Astrocyte of the spinal cord (primary cell): ENCODE measurements around the gene RARA.

Experiments
- DNase-seq: peaks from one replicate; pipeline ENCODE4 v3.0.0; 2011; ENCODE audit warnings: low read depth, low spot score
- H3K4me3 ChIP-seq: 2 replicates; pipeline ENCODE4 v1.5.1; 2011; ENCODE audit warnings: low read depth, mild to moderate bottlenecking, low read length, moderate library complexity
- in situ Hi-C: cut with HindIII; loops from 2 replicates; pipeline ENCODE4 v1.10.0; 2017; ENCODE audit warnings: low sequenced_read_pairs
- TF ChIP-seq, protein P1 (sequence below): IDR thresholded peaks from 2 replicates; pipeline ENCODE4 v1.5.1; 2012; ENCODE audit warnings: low read depth, mild to moderate bottlenecking, low read length, inconsistent platforms

Gene RARA

DNA sequence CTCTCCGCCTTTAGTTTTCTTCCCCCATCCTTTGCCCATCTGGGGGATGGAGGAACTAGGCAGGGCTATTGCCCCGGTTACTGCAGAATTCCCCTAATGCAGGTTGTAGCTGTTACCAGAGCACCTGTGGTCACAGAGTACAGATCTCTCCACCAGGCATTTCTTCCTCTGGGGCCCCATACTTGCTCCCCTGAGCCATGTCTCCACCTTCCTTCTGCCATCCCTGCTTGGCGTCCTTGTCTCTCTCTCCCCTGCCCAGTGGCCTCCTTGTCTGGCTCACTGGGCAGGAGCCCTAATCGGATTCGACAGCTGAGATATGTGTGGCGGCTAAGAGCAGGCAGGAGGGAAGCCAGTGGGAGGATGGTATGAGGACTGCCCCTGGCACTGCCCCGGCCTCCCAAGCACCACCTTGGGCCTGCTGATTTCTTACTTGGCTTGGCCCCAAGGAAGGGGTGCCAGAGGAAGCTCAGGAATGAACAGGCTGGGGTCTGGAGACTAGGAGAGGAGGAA, 2.0 kb downstream of the RARA start:
- TF ChIP-seq, protein P1, sequence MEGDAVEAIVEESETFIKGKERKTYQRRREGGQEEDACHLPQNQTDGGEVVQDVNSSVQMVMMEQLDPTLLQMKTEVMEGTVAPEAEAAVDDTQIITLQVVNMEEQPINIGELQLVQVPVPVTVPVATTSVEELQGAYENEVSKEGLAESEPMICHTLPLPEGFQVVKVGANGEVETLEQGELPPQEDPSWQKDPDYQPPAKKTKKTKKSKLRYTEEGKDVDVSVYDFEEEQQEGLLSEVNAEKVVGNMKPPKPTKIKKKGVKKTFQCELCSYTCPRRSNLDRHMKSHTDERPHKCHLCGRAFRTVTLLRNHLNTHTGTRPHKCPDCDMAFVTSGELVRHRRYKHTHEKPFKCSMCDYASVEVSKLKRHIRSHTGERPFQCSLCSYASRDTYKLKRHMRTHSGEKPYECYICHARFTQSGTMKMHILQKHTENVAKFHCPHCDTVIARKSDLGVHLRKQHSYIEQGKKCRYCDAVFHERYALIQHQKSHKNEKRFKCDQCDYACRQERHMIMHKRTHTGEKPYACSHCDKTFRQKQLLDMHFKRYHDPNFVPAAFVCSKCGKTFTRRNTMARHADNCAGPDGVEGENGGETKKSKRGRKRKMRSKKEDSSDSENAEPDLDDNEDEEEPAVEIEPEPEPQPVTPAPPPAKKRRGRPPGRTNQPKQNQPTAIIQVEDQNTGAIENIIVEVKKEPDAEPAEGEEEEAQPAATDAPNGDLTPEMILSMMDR = no peak
- no peak overlapping the region for H3K4me3 ChIP-seq
- DNase-seq = no peak
- in situ Hi-C loops = no loop called here

DNA sequence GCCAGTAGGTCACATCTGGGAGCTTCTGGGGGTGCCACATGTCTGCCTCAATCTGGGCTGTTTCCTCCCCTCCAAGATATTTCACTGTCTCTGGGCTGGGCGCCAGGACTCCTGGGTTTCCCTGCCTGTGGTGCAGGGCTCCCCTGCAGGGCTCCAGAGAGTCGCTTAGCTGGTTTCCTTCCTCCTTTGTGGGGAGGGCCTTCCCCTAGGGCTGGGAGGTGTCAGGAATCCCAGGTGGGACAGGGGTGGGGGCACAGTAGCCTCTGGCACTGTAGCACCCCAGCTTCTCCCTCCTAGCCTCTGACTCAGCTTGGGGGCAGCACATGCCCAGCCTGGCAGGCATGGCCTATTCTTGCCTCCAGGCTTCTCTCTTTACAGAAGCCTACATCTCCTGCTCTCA, 2.6 kb downstream of the RARA start:
- TF ChIP-seq, protein P1 = no peak
- no peak overlapping the region for H3K4me3 ChIP-seq
- in situ Hi-C loops = no loop called here
- DNase-seq = no peak

DNA sequence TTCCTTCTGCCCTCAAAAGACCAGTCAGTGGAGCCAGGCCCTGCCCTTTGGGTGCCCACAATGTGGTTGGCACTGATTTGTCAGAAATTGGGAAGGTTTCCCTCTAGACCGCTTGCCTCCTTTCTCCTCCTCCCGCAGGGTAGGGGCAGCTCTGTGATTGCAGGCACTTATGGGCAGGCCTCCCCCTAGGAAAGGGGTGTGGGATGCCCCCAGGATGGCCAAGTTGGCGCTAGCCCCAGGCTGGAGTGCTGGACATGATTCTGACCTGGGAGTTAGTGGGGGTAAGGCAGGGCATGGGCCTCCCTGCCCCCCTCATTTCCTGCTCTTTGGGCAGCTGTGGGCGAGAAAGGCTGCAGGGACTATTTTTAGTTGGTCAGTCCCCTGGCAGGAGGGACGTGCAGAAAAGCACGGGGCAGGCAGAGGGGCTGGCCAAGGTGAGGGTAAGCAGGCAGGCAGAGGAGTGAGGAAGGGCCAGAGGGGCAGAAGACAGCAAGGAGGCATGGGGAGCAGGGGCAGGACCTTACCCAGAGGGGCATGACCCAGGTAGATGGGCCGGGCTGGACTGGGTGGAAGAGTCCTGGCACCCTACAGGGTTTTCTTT, 3.3 kb downstream of the RARA start:
- in situ Hi-C loops = no loop called here
- TF ChIP-seq, protein P1 = no peak
- no peak for DNase-seq
- H3K4me3 ChIP-seq = no peak overlapping the region

DNA sequence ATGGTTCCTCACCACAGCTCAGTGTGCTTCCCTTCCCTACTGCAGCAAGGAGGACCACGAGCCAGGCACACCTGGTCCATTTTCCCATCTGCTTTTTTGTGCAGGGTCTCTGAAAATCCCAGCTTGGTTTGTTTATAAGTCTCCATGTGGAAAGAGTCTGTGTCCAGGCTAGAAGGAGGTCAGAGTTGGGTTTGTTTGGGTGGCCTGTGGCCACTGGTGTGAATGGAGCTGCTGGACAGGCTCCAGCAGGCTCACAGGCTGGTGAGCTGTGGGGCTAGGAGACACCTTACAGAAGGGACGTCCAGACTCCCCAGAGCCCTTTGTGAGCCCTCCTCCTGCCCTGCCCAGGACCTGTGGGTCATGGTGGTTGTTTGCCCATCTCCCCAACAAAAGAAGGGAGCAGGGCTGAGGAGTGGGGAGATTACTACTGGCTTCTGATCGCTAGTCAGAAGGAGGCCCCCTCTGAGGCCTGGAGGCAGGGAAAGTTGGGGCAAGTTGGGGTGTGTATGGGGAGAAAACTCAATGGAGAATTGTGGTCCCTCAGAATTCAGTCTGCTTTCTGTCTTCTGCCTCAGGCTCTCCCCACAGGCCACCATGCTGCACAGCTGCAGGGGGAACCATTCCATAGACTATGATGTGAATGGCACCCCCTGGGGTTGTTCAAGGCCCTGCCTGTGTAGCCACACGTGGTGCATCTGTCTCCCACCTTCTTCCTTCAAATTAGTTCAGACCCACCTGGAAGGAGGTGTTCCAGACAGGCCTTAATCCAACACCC, 4.1 kb downstream of the RARA start:
- in situ Hi-C loops = no loop called here
- TF ChIP-seq, protein P1 = no peak
- no peak for DNase-seq
- H3K4me3 ChIP-seq = no peak overlapping the region

DNA sequence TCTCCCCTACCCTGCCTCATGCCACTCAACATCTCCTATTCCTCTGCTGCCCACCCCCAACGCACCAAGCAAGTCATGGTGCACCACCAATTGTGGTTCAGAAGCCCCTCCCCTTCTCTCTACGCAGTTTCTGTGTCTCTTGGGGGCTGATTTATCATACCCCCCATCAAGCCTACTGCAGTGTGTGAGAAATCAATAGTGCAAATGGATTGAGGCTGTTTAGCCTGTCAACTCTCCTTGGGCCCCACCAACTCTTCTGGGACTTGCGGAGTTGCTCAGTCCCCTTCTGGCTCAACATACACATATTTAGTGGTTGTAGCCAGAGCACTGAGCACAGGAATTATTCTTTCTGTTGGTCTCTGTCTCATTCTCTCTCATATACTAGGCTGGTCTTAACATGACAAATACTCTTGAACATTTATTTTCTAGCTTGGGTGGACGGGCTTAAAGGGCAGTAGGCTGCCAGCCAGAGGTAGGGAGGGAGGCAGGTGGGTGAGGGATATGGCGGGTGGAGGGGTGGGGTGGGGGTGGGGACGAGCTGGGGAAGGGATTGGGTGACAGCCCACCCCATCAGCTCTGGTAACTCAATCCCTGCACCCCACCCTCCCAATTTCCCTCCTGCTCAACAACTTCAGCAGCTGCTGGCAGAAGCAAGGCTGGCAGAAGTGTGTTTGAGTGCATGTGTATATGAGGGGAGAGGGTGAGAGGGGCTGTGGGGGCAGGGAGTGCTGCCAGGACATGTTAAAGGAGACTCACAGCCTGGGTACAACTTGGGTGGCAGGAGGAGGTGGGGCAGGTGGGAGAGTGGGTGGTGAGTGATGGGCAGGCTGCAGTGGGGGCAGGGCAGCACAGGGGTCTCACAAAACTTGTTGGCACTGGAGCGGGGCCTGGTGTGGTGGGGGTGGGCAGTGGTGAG, 4.9 kb downstream of the RARA start:
- no peak overlapping the region for H3K4me3 ChIP-seq
- TF ChIP-seq, protein P1 = no peak
- DNase-seq = no peak
- in situ Hi-C loops = no loop called here

DNA sequence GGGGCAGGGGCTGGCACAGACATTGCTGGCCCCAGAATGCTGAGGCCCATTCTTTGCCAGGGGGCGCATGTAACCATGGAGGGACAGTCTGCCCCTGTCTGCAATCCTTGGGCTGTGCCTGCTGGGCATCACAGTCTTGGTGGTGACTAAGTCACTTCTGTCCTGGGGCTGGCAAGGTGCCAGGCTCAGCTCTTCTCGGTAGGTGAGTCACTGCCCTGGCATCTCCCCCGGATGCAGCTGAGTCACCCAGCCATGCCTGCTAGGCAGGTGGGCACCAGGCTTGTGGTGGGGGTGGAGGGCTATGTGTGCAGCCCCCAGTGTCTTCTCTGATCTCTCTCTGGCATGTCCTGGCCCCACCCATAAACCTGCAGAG, 5.6 kb downstream of the RARA start:
- TF ChIP-seq, protein P1 = no peak
- in situ Hi-C loops = no loop called here
- H3K4me3 ChIP-seq = no peak overlapping the region
- DNase-seq = peak; percentile 88
